HS-5 (cell line): ENCODE results near the gene ADGRA1.

ENCODE experiments used
- DNase-seq: peaks from one replicate; pipeline ENCODE4 v3.0.0-alpha.2; 2012; ENCODE audit warnings: low read depth

ADGRA1 gene

DNA sequence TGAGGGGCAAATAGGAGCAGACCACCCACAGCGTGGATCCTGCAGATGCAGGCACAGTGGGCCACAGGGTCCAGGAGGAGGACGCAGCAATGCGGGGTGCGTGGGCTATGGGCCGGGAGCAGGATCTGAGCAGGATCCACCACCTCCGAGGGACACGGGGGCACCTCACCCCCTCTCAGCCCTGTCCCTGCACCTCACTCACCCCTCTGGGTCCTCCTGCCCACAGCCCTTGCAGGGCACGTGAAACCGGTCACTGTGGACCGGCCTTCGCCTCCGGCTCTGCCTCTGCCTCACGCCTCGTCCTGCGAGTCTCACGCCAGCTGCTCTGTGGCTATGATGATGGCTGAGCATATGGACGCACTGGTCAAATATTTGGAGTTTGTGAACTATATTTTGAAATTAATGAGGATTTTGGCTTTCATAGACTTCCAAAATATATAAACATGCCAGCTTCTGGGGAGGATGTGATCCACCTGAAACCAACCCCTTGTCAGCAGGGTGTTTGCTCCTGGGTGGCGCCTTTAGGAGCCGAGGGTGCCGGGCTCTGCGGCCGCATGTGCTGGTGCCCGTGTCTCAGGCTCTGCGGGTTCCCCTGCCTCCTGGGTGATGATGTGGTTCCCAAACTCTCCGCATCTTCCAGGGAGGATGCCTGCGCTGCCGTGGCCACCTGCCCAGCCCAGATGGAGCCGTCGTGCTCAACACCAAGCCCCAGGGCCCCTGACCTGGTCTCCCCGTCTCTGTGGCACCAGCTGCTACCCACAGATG lies 11.3 kb upstream of the ADGRA1 start:
- DNase-seq, result no peak

DNA sequence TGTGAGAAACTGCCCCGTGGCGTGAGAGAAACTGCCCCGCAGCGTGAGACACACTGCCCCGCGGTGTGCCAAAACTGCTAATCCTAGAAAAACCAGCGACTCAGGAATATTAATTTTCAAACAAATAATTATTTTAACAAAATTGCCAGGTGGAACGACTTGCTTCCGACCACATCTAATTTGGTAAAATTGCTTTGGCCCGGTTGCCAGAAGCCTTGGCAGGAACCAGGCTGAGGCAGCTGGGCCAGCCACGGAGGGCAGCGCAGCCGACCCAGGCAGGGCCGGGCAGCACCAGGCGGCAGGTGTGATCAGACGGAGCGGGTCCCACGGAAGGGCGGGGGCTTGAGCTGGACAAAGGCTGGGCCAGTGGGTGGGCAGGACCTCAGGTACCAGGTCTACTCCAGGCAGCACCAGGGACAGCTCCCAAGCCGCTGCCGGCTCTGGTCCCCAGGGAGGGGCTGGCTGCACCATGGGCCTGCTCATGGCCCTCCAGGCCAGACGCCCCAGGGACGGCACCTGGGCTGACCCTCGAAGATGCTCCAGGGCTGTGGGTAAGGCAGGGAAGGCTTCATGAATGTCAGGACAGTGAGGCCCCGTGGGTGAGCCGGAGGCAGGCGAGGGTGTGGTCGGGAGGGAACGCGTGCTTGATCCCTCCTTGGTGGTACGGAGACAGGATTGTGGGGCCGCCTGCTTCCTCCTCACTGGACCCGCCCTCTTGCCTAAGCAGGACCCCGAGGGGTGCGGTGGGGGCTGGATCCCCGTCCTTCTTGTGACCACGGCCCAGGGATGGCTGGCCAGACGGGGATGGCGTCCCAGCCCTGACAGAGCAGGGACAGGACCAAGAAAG lies 7.7 kb upstream of the ADGRA1 start:
- DNase-seq, result no peak

DNA sequence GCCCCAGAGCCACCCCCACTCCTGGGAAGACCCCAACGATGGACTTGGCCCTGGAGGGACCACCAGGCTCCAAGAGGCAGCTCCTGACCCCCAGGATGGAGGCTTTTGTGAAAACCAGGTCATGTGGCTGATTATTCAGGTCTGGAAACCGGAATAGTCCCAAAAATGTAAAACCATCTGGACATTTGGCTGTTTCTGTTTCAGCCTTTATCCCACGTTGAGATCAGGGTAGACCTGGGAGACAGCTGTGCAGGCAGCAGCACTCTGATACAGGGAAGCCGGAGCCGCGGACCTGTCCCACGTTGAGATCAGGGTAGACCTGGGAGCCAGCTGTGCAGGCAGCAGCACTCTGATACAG lies 7.1 kb upstream of the ADGRA1 start:
- no peak for DNase-seq

DNA sequence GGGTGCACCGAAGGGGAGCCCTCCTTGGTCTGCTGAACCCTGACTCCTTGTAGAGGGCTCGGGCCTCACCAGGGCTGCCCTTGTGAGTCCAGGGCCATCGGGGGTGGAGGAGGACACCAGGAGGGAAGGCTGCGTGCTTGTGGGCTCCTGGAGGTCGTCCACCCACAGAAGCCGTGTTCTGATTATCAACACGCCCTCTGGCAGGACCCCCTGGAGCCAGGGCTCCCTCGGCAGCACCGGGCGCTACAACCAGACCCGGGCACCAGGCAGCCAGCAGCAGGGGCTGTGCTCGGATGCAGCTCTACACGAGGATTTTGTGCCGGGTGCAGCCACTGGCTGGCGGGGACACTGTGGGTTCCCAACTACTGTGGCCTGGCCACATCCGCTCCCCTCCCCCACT lies 6.1 kb upstream of the ADGRA1 start:
- no peak for DNase-seq

DNA sequence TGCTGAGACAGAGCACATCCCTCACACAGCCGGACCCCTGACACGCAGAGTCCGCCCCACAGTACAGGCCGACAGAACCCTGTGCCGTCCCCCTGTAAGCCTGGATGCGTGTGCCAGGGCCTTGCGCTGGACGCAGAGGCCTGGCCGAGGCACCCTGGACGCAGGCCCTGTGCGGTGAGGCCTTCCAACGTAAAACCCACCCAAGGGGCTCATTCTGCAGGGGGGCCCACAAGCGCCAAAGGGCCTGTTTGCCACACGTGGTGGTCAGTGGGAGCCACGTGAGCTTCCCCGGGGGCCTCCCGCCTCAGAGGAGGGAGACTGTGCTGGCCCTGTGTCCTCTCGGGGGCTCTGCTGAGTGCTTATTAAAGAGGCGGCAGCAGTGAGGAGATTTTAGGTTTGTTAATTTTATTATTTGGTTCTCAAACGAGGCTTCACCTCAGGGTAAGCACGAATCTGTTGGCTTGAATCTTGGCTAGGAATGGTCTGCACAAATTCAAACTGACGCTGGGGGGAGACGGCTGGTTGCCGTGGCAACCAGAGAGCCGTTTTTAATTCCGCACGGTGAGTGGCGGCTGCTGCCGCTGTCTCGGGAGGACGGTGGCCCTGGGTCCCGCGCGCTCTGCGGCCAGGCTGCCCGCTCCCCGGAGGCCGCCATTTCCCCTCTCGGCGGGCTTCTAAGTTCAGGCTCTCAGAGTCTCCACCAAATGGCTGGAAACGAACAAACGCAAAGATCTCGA lies 4.9 kb upstream of the ADGRA1 start:
- DNase-seq, result no peak

DNA sequence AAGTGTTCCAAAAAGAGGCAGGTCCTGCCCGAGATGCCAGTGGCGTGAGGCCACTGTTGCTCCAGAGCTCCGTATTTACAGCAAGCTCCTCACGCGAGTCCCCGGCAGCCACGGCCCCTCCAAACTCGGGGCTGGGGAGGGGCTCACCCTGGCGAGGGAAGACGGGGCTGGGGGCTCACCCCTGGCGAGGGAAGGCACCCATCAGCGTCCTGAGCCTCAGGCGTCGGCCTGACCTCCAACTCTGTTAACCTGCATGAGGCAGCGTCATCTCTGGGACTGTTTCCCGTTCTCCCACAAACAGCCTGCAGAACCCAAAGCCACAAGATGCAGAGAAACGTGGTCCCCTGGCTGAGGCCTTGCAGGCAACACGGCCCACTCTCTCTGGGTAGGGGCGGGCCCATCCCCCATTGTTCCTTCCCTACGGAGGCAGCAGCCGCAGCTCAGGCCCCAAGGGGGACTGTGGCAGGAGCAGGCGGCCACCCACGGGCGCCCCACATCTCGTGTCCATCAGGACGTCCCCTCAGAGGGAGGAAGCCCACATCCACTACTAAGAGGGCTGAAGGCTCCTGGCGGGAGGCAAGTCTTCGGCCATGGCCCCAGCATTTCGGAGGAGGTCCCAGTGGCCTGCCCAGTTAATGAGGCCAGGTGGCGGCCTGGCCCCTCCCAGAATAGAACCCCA lies 4.2 kb upstream of the ADGRA1 start:
- DNase-seq, result no peak

DNA sequence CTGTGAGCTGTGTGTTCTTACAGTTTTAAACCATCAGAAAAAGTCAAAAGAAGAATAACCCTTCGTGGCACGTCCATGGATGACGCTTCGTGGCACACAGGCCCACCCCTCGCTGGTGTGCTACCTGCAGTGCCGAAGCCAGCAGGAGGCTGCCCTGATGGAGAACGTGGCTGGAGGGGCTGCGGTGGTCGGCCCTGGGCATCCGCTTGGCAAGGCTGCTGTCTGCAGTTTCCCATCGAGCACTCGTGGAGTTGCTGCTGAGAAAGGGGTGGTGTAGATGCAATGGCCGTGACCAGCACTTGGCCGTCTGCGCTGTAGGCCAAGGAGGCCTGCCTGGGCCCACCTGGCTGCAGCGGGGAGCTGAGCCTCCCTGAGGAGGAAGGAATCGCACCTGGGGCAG lies 3.2 kb upstream of the ADGRA1 start:
- no peak for DNase-seq

DNA sequence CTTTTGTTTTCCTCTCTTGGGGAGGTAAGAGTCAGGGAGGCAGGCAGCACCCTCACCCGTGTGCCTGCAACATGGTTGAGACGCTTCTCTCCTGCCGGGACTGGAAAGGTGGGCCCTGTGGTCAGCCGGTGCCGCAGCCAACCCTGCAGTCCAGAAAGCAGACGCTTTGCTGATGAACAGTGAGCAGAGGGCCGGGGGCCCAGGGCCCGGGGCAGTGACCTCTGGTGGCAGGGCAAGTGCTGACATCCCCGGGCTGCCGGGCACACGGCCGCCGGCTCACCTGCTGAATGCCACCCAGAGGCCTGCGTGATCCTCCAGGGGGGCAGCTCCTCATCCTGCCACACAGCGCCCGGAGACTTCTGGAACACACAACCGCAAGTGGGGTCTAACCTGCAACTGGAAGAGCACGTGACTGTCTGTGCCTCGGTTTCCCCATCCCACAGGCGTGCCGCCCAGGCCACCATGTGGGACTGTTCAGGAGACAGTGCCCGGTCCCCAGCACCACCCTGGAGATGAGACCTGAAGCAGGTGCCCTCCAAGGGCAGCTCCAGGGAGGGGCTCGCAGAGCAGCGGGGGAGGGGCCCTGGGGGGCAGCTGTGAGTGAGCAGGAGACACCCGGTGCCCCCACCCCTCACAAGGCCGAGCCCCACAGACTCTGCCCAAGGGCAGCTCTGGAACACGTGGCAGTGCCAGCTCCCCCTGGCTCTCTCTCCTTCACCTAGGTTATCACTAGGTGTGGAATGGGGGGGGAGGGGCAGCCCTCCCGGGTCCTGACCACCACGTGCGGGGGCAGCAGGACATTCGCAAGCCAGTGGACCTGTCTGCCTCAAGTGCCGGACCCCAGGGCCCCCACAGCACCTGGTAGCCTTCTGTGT lies 2.2 kb upstream of the ADGRA1 start:
- no peak for DNase-seq

DNA sequence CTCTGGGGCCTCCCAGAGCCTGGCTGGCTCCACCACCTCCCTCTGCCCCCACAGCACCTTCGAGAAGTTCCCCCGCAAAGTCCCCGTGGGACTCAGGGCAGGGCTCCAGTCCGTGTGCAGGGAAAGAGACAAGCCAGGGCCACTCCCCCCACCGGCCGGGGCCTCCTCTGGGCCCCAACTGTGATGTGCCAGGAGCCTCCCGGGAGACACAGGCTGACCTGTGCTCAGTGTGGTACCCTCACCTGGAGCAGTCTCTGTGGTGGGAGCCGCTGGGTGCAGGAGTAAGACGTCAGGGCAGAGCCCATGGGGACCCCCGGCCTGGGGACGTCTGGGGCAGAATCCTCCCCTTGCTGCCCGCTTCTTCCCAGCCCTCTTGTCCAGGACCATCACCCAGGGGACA lies 1.5 kb upstream of the ADGRA1 start:
- DNase-seq, result no peak

DNA sequence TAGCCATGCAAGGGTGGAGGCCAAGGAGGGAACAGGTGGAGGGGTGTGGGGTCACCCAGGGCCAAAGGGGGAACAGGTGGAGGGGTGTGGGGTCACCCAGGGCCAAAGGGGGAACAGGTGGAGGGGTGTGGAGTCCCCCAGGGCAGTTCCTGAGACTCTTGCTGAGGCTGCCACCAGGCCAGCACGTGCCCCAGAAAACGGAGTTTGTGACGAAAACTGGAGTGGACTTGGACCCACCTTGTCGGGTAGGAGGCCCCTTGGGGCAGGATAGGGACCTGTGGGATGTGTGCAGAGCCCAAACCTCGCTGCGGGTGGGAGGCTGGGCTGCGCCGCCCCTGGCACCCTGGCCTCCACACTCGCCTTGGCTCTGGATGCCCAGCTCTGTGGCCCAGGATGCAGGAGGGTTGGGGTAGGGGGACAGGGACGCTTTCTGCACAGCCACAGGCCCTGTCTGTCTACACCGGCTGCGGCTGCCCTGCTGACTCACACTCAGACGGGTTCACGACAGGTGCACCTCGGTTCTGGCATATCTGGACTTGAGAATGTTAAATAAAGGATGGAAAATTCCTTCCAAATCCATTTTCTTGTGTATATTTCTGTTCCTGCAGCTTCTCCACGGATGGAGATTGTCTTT lies 562 bp upstream of the ADGRA1 start:
- no peak for DNase-seq

DNA sequence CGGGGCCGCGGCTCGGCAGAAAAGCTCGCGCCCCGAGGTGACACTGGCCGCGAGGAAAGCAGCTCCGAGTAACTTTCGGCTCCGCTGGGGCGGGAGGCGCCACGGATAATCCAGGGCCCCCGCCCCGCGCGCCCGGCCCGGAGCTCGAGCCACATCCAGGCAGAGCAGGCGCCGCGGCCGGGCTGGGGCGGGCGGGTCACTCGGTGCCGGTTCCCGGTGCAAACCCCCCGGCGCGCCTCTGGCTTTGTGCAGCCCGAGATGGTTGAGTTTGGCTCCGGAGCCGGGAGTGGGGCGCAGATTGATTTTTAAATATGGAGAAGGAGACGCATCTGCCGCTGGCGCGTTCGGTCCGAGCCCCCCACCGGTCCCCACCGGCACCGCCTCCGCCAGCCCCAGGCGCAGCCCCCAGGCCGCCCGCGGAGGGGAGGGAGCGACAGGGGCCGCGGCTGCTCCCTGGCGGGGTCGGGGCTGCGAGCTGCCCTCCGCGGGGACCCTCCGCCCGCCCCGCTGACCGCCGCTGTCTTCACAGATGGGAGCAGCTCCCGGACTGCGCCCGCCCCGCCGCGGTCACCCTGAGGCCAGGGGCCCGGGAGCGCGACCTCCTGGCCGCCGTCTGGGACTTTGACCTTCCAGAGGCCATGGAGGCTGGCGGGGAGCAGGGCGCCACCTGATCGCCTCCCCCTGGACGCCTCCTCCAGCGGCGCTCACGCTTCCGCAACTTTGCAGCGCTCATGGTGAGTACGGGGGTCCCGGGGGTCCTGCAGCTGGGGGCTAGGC lies 643 bp downstream of the ADGRA1 start:
- no peak for DNase-seq

DNA sequence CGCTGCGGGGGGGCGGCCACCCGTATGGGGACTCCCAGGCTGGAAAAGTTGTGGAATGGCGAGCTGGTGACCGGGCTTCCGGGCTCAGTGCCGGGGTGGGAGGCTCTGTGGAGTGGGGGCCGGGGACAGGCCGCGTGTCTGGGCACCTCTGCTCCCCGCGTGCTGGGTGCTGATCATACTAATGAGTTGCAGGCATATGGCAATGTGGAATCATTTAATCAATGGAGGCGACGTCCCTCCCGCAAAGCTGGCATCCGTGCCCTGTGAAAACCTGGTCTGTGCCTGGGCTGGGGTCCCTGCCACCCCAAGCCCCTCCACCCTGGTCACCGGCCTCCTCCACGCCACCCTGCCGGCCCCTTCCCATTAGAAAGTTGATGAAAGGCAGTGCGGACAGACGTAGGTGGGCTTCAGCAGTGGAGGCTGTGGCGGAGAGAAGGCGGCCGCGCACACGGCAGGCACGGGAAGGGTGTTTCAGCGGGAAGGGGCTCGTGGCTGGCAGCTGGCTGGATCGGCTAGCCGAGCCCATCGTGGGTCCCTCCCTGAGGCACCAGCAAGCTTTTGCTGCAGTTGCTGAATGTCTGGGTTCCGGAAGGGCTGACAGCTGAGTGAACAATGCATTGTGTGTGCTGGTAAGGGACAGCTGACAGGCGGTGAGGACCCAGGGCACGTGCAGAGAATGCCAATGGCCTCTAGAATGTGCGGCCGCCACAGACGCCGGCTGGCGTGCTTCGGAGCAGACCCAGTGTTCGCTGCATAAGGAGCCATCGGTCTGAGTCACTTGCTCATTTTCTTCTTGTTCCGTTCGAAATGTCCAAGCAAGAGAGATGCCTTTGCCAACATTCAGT lies 1.5 kb downstream of the ADGRA1 start:
- DNase-seq, result no peak

DNA sequence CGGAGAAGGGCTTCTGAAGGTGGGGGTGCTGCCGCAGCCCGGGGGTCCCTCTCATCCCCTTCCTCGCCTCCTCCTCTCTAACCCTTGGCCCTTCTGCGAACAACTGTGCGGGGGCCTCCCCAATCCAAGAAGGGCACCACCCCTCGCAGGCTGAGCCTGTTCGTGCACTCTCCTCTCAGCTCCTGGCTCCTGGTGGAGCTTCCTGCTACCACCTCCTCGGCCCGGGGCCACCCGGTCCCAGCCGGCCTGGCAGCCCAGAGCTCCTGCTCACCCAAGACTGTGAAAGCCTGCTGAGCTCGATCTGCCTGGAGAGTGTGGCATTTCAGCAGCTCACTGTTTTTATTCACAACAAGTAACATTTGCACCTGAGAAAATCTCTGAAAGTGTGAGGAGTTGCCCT lies 2.4 kb downstream of the ADGRA1 start:
- DNase-seq, result no peak

DNA sequence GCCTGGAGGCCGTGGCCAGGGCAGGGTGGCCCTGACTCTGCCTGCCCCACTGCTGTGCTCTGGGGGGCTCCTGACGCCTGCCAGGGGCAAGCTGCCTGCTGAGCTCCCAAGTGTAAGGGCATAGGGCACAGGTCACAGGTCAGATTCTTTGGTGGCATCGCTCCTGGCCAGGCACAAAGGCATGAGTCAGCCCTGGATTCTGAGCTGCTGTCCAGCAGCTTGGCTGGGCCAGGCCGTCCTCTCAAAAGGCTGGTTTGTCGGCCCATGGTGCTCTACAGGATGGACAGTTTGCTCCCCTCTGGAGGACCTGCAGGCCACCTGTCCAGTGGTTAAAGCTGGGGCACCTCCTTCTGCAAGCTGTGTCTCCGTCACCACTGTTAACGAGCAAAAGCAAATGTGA lies 2.9 kb downstream of the ADGRA1 start:
- no peak for DNase-seq

DNA sequence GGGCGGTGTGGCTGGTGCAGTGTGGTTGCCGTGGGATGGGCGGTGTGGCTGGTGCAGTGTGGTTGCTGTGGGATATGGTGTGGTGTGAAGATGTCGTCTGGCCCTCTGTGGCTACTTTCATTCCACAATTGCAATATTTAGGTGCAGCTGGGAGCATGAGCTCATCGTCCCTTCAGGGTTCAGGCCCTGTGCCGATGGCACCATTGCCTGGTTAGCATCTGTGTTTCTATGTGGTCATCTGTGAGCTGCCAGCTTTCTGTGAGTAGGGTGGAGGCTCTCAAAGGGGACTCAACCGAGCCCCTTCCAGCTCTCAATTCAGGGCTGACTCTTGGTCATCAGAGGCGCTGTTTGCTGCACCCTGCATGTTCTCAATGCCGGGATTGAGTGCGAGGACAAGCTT lies 3.6 kb downstream of the ADGRA1 start:
- no peak for DNase-seq

DNA sequence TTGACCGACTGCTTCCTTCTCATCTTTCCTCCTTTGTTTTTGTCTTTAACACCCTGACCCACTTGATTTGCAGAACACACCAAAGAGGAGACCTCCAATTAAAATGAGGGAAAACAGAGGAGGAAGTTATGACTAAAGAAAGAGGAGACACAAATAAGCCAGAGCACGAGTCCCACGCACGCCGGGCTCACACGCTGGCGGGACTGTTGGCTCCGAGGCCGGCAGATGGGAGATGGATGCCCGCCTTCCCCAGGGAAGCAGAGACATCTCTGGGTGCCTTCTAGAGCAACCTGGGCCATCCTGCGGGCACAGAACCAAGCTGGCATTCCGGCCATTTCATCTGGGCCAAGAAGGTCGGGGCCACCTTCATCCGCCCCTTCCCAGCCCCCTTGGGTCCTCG lies 5.6 kb downstream of the ADGRA1 start:
- no peak for DNase-seq

DNA sequence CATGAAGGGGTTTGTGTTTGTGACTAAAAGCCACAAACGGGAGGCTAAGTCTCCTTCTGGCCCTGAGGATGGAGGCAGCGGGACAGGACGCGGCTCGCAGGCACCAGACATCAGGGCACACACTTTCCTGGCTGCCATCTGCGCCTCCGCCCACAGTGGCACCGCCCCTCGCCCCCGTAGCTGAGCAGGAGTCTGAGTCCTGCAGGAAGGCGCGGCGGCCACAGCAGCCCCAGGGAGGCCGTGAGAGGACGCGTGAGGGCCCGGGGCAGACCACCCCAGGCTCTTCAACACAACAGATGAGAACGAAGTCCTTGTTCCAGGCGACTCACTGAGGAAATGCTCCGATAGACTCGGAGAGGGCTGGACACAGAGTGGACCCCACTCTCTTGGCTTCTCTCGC lies 6.6 kb downstream of the ADGRA1 start:
- no peak for DNase-seq

DNA sequence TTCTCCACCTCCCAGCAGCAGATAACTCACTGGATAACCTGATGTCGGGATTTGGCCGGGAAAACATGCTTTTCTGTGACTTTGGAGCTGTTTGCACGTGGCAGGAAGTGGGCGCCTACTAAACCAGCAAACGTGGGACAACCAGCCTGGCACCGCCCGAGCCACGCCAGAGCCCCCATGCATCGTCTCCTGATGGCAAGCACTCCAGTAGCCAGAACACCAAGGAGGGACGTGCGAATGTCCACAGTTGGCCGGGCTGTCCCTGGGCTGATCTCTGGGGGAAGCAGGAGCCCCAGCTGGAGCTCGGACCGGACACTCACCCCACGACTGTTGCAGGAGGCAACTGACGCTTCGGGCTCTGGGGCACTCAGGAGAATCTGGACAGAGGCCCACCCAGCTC lies 7.1 kb downstream of the ADGRA1 start:
- no peak for DNase-seq

DNA sequence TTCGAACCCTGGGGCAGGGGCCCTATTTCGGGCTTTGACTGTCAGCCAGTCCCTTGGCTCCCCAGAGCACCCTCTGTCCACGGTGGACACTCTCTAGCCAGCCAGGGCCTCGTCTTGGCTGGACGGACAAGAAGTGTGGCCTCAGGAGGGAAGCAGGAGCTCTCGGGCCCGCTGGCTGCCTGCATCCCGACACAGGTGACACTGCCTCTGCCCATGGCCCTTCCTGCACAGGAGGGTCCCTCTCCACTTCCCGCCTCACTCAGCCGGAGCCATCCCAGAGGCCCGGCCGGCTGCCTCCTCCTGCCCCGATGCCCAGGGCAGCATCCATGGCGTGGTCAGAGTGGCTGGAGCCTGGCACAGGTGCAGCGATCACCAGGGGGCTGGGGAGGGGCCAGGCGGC lies 7.9 kb downstream of the ADGRA1 start:
- DNase-seq, result no peak
